HG03439 (cell line): ENCODE results near the gene AKR1E2.
"Not testable (repeated sequence)": the region's sequence is repeated elsewhere in the genome, so short reads cannot be mapped to it uniquely, and the experiment has no call there.

Experiments used
- ATAC-seq: cut with Tn5 transposase; IDR thresholded peaks from one replicate; pipeline ENCODE4 v1.9.1; 2021; ENCODE audit warnings: mild to moderate bottlenecking, moderate library complexity; ENCODE audit not compliant: unreplicated experiment

Gene AKR1E2

DNA sequence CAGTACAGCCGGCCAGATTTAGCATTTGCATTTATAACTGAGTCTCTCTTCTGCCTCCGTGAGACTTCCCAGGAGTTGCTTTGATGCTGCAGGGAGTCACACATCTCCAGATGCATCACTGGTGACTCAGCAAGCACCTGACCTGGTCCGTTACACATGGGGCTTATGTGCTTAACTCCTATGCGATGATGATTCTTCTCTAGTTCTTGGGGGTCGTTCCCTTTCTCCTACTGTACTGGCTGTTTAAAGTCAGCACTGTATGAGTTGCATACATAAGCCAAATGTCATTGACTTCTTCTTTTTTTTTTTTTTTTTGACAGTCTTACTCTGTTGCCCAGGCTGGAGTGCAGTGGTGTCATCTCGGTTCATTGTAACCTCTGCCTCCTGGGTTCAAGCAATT, 13.0 kb upstream of the AKR1E2 start:
- ATAC-seq: no peak

DNA sequence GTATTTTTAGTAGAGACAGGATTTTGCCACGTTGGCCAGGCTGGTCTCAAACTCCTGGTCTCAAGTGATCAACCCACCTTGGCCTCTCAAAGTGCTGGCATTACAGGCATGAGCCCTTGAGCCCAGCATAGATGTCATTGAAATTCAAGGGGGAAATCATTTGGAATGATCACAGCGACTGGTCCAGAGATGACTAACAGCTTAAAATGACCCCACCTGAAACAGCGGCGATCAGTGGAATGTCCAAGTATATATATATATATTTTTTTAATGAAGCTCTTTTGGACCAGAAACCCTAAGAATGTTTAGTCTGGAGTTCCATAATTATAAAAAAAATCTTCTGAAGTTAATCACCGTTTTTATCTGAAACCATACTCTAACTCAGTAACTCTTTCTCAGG, 12.5 kb upstream of the AKR1E2 start:
- ATAC-seq: no peak

DNA sequence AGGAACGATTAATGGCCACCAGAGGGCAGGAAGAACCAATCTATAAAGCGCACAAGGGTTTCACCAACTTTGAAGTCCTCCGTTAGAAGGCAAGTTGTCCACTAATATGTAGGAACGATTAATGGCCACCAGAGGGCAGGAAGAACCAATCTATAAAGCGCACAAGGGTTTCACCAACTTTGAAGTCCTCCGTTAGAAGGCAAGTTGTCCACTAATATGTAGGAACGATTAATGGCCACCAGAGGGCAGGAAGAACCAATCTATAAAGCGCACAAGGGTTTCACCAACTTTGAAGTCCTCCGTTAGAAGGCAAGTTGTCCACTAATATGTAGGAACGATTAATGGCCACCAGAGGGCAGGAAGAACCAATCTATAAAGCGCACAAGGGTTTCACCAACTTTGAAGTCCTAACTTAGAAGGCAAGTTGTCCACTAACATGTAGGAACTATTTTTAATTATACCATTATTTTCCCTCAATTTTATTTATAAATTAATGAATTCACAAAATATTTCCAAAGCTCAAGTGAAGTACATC, 10.3 kb upstream of the AKR1E2 start:
- not testable (repeated sequence) for ATAC-seq

DNA sequence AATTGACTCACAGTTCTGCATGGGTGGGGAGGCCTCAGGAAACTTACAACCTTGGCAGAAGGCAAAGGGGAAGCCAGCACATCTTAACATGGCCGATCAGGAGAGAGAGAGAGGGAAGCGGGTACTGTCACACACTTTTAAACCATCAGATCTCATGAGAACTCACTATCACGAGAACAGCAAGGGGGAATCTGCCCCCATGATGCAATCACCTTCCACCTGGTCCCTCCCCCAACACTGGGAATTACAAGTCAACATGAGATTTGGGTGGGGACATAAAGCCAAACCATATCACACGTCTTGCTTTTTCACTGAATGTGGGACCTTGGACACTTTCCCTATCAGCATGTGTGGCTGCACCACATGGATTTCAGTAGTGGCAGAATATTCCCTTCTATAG, 9.0 kb upstream of the AKR1E2 start:
- no peak for ATAC-seq

DNA sequence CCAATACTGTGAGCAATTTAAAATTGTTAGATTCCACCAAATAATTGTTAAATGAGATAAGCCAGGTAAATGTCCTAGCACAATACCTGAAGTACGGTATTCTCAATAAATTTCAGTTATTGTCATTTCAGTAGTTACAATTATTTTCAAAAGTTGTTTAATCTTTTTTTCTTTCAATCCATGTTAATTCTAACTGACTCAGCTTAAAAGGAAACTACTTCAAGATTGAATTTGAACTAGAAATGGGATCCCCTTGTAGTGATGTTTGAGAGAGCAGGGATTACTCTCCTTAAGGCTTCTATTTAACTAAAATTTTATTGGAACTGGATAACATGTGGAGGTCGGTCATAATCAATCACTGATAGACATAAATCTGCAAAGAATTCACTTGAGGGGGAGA, 6.9 kb upstream of the AKR1E2 start:
- no peak for ATAC-seq

DNA sequence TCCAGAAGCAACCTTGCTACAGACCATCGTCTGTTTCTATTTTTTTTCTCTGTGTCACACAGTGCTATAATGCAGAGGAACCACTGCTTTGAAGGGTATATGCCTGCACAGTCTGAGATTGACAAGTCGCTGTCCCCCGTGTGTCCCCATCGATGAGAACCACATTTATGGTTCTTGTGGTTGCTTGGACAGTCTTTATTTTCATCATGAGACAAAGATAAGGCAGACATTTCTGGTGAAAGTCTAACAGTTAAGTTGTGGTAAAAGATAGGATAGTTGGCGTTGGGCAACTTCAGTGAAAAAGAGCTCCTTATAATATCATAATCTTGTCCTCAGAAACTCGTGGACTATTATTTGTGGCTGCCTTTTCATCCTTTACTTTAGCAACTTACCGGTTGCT, 6.3 kb upstream of the AKR1E2 start:
- no peak for ATAC-seq

DNA sequence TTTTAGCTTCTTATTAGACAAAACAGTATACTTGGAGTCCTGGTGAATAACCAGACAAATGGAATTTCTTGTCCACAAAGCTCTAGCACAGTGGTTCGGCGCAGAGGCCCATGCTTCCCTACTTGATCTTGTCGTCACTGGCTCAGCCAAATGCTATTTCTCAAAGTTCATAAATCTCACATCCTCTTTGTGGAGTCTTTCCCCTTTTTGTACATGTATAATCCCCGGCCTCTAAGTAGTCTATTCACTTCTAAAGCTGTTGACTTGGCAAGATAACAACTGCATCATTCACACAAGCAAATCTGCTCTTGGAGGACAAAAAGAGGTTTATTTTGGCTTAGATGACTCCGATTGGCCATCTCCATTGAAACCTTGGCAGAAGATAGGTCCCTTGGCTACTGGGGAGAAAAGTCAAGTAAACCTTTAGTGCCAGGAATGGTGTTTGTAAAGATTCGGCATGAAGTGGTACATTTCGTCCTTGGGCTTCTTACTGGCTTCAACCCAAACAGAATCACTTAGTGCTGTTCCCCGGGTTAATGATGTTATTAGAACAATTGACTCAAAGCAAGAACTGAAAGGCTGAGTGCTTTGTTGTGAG, 5.1 kb upstream of the AKR1E2 start:
- no peak for ATAC-seq

DNA sequence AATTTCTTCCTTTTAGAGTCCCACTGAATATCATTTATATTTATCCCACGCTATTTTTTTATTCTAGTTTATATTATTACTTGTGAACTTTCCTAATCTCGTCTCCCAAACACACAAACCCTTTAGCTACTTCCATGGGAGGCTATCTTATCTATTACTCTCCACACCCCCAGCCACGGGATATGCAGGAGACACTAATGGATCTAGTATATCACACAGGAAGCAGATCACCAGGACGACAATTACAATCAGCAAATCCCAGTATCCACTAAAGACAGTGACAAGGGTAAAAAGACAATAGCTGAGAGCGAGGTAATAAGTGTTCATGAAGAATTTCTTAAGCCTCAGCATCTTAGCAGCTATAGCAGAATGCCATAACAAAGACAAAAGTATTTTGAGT, 3.8 kb upstream of the AKR1E2 start:
- ATAC-seq: no peak

DNA sequence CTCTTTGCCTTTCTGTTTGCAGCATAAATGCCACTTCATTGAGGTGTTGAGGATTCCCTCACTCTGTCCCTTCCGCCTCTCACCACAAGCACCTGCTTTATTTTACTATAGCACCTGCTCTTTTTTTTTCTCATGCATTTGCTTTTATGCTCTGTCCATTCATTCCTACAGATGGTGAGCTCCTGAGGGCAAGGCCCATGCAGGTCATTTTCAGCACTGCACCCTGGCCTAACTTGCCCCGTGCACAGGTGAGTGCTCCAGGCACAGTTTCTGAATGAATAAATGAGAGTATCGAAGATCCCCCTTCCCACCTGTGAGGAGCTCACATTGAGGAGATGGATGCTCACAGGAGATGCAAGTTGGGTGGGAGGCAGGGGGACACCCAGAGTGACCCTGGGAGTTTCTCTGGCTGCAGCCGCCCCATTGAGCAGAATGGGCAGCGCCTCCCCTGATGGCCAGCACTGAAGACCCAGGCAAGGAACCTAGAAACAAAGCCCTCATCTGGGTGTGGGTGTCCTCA, 1.2 kb upstream of the AKR1E2 start:
- no peak for ATAC-seq

DNA sequence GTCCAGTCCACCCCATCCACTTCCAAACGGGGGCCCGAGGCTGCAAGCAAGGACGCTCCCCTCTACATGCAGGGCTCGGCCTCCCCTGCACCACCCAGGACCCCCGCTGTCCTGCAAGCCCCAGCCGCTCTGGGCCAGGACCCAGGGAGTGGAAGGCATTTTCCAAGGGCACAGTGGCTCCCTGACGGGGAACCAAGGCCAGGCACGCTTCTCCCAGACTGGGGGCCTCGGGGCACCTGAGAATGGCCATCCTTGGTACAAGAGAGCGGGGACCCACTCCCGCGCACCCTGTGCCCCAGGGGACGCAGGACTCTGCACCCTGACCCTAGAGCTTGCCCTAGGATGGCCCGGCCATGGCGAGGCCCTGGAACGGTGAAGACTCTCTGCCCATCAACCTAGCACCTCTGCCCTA, 545 bp upstream of the AKR1E2 start:
- ATAC-seq: no peak

DNA sequence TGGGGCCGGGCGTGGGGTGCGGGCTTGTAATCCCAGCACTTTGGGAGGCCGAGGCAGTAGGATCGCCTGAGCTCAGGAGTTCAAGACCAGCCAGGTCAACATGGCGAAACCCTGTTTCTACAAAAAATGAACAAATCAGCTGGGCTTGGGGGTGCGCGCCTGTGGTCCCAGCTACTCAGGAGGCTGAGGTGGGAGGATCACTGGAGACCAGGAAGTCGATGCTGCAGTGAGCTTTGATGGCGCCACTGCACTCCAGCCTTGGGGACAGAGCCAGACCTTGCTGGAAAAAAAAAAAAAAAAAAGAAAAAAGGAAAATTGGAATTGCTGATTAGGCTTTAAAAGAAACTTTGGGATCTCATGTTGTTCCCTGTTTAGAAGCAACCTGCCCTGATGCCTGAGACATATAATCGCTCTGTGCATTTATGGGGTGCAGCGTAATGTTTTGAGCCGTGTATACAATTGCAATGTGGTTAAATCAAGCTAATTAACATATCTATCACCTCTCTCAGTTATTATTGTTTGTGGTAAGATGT, 851 bp downstream of the AKR1E2 start:
- ATAC-seq: no peak

DNA sequence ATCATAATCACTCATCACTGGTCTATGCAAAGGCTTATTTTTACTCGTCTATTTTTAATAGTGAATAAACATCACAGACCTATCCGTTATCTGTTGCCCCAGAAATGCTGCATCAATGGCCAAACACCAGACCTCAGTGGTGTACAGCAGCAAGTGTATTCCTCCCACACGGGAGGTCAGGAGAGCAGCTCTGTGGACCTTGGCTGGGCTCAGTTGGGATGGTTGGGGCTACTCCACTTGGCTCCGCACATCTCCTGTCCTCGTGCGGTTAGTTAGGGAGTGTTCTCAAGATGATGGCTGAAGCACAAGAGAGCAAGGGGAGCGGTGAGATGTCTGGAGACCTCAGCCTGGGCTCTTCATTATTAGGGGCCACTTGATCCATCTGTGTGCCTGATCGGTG, 2.0 kb downstream of the AKR1E2 start:
- ATAC-seq: no peak

DNA sequence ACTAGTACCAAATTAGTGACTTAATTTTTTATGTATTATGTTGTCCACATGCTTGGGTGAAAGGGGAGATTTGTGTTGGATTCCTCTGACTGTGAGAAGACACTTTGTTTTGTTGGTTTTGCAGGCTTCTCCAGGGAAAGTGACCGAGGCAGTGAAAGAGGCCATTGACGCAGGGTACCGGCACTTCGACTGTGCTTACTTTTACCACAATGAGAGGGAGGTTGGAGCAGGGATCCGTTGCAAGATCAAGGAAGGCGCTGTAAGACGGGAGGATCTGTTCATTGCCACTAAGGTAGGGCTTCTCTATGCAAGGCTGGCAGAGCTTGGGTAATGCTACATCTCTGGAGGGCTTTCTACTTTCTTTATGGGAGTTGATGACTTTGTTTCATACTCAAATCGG, 4.5 kb downstream of the AKR1E2 start:
- ATAC-seq: no peak

DNA sequence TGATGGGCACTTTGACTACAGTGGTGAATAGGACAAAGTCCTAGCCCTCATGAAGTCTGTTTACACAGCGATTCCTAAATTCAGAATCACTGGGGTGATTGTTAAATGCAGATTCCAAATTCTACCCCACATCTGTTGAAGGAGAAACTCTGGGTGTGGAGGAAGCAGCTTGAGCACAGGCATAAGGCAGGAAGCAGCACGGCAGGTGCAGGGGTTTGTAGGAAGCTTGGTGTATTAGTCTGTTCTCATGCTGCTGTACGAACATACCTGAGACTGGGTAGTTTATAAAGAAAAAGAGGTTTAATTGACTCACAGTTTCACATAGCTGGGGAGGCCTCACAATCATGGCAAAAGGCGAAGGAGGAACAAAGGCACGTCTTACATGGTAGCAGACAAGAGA, 5.1 kb downstream of the AKR1E2 start:
- no peak for ATAC-seq

DNA sequence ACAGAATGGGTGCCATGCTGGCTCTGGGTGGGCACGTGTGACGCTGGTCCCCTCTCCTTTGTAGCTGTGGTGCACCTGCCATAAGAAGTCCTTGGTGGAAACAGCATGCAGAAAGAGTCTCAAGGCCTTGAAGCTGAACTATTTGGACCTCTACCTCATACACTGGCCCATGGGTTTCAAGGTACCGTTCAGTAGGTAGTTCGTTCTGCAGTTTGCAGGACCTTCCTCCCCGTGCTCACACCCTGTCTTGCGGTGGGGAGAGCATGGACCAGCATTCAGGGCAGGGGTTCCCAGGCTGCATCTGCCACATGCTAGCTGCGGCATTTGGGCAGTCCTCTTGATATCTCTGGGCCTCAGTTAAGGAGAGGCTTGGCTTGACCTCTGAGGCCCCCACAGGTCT, 7.3 kb downstream of the AKR1E2 start:
- no peak for ATAC-seq

DNA sequence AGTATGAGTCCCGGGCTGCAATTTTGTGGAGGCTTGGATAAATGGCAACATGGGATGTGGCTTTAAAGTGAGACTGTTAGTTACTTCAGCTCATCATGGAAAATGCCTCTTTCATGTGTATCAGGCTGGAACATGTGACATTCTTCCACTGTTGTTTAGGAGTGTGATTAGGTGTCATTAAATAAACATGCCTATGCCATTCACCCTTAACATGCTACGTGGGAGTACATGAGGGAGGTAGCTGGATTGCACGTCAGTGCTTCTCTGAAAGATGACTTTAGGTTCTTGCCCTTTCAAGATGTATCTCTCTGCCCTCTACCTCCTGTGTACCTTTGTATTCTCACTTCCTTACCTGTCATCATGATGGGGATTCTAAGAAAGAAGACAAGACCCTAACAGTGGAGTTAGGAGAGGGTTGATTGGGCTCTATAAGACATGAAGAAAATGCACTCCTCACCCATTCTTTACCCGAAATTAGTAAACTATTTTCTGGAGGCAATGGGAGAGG, 8.9 kb downstream of the AKR1E2 start:
- ATAC-seq: no peak

DNA sequence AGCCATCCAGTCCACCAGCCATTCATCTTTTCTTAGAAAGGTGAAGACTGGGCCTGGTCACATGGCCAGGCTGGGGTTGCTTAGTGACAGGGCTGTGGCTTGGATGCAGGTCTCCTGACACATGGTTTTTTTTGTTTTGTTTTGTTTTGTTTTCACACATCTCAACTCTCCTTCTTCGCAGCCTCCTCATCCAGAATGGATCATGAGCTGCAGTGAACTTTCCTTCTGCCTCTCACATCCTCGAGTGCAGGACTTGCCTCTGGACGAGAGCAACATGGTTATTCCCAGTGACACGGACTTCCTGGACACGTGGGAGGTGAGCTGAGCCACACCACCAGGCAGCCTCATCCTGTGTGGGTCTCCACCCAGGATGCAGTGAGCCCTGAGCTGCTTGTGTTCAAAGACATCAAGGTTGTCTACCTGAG, 9.5 kb downstream of the AKR1E2 start:
- ATAC-seq: no peak

DNA sequence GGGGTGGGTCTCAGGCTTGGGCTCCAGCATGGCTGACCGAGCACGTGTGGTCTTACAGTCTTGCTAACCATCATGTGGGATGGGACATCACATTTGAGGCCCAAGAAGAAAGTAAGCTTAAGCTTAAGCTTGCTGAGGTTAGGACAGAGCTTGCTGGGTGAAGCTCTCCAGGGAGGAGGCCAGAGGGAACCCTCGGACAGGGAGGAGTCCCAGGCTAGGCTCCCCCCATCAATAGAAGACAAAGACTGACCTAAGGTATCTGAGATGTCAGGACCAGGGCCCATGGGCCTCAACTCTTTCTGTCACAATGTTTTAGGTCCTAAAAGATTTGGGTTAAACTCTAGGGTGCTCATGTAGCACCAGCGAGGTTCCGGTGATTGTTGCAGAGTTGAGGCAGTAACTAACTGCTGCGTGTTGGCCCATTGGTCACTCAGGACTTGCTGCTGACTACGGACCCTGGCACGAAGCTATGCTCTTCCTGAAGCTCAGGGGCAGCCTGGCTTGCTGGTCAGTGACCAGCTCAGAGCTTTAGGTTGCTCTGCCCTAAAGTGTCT, 10.5 kb downstream of the AKR1E2 start:
- no peak for ATAC-seq

DNA sequence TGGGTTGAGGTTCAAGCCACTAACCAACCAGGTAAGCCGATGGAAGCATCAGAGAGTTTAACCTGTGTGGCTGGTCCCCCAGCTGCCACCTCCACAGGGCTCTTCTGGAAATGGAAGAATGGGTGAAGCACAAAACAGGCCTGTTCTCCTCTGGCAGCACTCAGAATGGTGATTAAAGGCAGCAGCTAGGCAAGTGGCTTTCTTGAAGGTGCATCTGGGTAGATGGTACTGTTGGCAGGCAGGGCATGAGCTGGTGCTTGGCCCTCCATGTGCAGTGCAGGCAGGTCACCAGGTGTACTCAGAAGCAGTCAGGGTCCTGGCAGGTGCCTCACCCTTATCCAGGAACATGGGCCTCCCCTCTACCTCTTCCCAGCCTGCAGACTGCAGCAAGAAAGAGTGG, 11.5 kb downstream of the AKR1E2 start:
- no peak for ATAC-seq

DNA sequence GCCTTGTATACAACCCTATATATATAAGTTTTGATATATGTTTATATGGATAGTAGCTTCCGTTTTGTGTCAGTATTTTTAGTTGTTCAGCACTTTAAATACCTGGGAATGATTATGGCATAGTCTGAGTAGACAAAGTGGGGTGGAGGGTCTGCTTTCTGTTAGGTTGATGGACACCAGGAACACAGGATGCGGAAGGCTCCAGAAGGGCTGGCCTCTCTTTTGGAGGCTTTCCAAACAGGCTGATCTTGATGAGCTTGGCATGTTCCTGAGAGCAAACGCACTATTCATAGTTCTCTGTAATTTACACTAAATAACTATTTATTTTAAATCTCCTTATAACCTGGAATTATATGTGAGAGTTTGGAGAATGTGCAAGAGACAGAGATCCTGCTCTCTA, 12.7 kb downstream of the AKR1E2 start:
- ATAC-seq: no peak

DNA sequence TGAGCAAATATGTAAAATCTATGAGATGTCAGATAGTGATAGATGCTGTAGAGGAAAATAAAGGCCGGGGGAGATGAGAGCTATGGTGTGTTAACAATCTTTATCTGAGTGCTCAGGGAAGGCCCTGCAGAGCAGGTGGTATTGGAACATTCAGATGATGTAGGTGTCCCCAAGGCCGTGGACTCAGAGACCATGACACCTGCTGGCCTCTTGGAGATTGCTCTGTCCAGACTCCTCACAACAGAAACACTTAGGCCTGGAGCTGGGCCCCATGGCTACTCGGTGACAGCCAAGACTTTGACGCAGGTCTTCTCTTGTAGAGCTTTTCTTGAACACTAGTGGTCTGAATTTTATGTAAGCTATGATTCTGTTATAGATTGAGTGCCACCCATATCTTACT, 13.3 kb downstream of the AKR1E2 start:
- ATAC-seq: no peak

DNA sequence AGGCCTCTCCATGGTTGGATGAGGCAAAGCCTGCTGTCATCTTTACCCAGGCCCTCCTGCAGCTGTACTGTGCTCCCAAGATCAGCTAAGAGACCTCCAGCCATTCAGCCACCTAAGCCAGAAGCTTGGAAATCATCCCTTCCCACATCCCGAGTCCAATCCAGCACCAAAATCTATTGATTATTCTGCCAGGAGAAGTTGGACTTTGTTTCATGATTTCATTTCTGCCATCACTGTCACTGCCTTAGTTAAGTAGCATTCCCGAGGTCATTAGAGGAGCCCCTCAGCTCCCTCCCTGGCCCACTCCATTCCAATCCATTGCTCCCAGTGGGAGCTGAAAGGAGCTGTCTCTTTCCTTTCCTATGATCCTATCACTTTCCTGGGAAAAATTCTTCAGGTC, 14.1 kb downstream of the AKR1E2 start:
- no peak for ATAC-seq
